Measurements from ENCODE around the gene ERGIC1.

- TF ChIP-seq, protein P1, sequence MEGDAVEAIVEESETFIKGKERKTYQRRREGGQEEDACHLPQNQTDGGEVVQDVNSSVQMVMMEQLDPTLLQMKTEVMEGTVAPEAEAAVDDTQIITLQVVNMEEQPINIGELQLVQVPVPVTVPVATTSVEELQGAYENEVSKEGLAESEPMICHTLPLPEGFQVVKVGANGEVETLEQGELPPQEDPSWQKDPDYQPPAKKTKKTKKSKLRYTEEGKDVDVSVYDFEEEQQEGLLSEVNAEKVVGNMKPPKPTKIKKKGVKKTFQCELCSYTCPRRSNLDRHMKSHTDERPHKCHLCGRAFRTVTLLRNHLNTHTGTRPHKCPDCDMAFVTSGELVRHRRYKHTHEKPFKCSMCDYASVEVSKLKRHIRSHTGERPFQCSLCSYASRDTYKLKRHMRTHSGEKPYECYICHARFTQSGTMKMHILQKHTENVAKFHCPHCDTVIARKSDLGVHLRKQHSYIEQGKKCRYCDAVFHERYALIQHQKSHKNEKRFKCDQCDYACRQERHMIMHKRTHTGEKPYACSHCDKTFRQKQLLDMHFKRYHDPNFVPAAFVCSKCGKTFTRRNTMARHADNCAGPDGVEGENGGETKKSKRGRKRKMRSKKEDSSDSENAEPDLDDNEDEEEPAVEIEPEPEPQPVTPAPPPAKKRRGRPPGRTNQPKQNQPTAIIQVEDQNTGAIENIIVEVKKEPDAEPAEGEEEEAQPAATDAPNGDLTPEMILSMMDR (IDR thresholded peaks at IDR 0.05; ENCODE audit: control extremely low read depth in 1 of 3, insufficient read depth in 1 of 3, low read depth in 1 of 3, low read length in 3 of 3), result no peak
- TF ChIP-seq PHF8 (conservative IDR thresholded peaks at IDR 0.05; ENCODE audit: low read depth, low read length) (no peak), SRF (IDR thresholded peaks at IDR 0.05; ENCODE audit: low read depth, low read length) (no peak), CHD2 (IDR thresholded peaks at IDR 0.05; ENCODE audit: low read length) (no peak), POLR2AphosphoS5 (IDR thresholded peaks at IDR 0.05; ENCODE audit: low read depth, low read length) (no peak), SP2 (IDR thresholded peaks at IDR 0.05; ENCODE audit: low read length) (no peak), ASH2L (IDR thresholded peaks at IDR 0.05; ENCODE audit: low read length) (no peak), SIN3A (conservative IDR thresholded peaks at IDR 0.05 in 1 of 2, IDR thresholded peaks at IDR 0.05 in 1 of 2; ENCODE audit: low read depth in 1 of 2, low read length in 2 of 2) (no peak), RAD21 (IDR thresholded peaks at IDR 0.05 in 1 of 2, conservative IDR thresholded peaks at IDR 0.05 in 1 of 2; ENCODE audit: low read depth in 2 of 2, low read length in 2 of 2) (no peak), POLR2A (IDR thresholded peaks at IDR 0.05; ENCODE audit: control extremely low read depth in 1 of 2, low read depth in 2 of 2, low read length in 2 of 2) (no peak), RFX5 (IDR thresholded peaks at IDR 0.05; ENCODE audit: borderline replicate concordance, low read depth, low read length) (no peak), CREB1 (IDR thresholded peaks at IDR 0.05) (no peak), RBBP5 (IDR thresholded peaks at IDR 0.05; ENCODE audit: borderline replicate concordance, low read depth, low read length) (no peak)
- TF ChIP-seq, protein P2, sequence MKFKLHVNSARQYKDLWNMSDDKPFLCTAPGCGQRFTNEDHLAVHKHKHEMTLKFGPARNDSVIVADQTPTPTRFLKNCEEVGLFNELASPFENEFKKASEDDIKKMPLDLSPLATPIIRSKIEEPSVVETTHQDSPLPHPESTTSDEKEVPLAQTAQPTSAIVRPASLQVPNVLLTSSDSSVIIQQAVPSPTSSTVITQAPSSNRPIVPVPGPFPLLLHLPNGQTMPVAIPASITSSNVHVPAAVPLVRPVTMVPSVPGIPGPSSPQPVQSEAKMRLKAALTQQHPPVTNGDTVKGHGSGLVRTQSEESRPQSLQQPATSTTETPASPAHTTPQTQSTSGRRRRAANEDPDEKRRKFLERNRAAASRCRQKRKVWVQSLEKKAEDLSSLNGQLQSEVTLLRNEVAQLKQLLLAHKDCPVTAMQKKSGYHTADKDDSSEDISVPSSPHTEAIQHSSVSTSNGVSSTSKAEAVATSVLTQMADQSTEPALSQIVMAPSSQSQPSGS (IDR thresholded peaks at IDR 0.05; ENCODE audit: low read length), result no peak
These were observed 3.6 kb downstream of the ERGIC1 start for GRCh38 chr5:172837640-172838039.
